ENCODE measurements around the gene KCNMA1. TPM values are rescaled to one million over a fixed set of nuclear protein-coding genes. Genes with fewer than 3 reads are reported as not detected.

KCNMA1 gene
- total RNA-seq, 1 experiment from 2014 or later = 0.70 TPM

DNA sequence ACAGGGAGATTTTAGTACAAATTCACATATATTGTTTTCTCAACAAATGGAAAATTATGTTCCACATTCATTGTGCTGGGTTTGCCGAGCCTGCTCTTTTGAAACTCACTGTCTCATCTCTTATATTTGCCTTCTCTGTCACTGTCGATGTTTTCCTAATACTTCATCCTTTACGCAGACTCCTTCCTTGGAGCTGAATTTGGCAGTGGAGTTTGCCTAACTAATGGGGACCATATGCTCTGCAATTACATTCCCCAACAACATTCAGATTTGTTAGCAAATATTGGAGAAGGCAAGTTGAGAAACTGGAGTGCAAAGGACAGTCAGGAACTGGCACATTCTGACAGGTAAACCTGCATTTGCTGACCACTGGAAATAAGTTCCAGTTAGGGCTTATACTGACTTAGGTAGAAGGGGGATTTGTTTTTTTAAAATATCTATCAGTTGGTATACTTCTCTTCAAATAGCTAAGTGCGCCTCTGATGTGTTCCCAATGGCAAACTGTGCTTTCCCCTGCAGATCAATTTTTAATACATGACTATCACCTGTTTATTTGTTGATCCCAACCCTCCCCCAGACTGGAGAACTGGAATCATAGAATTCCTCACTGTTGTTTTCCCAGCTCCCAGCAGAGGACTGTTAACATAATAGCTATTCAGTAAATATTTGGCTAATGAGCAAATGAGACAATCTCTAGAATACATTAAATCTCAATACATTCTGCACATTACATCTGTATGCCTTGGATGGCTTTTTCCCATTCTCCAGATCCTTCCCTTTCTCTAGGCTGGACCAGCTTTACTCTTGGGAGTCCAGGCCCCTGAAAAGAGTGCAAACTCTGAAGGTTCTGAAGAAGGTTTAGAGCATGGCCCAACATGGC lies 769.3 kb downstream of the KCNMA1 start:
- H3K4me2 ChIP-seq = no peak overlapping the region
- no peaks in the 10 kb centered on the region for H3K4me1 ChIP-seq (replicated peaks; ENCODE audit: insufficient read depth)
- H3K79me2 ChIP-seq (ENCODE audit: low read depth) = no peaks in the 10 kb centered on the region
- TF ChIP-seq, protein P1, sequence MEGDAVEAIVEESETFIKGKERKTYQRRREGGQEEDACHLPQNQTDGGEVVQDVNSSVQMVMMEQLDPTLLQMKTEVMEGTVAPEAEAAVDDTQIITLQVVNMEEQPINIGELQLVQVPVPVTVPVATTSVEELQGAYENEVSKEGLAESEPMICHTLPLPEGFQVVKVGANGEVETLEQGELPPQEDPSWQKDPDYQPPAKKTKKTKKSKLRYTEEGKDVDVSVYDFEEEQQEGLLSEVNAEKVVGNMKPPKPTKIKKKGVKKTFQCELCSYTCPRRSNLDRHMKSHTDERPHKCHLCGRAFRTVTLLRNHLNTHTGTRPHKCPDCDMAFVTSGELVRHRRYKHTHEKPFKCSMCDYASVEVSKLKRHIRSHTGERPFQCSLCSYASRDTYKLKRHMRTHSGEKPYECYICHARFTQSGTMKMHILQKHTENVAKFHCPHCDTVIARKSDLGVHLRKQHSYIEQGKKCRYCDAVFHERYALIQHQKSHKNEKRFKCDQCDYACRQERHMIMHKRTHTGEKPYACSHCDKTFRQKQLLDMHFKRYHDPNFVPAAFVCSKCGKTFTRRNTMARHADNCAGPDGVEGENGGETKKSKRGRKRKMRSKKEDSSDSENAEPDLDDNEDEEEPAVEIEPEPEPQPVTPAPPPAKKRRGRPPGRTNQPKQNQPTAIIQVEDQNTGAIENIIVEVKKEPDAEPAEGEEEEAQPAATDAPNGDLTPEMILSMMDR (conservative IDR thresholded peaks at IDR 0.05) = no peak
- no peak for TF ChIP-seq EZH2 (IDR thresholded peaks at IDR 0.05; ENCODE audit: low read depth)
- no peaks in the 10 kb centered on the region for H3K9me2 ChIP-seq (ENCODE audit: insufficient read depth)
- DNase-seq = no peak
- no peaks in the 10 kb centered on the region for H3K36me3 ChIP-seq (ENCODE audit: low read depth)
- no peak overlapping the region for H2AFZ ChIP-seq
- H3F3A ChIP-seq (ENCODE audit: insufficient read depth, low read depth) = no peaks in the 10 kb centered on the region
- no peaks in the 10 kb centered on the region for H3K27me3 ChIP-seq (ENCODE audit: insufficient read depth, low read depth)
- ChIA-PET CTCF (no interaction called here), POLR2A (ENCODE audit: unreplicated experiment) (no interaction called here)
- H3K4me3 ChIP-seq = no peak overlapping the region
- no peak overlapping the region for H3K27ac ChIP-seq
- no peaks in the 10 kb centered on the region for H4K20me1 ChIP-seq (ENCODE audit: insufficient read depth)
- no TSS peak for BruUV-seq (replicated peaks)
- no peaks in the 10 kb centered on the region for H3K9me3 ChIP-seq (ENCODE audit: insufficient read depth, low read depth)
- intact Hi-C loops (cut with micrococcal nuclease; ENCODE audit: unreplicated experiment) = no loop called here

DNA sequence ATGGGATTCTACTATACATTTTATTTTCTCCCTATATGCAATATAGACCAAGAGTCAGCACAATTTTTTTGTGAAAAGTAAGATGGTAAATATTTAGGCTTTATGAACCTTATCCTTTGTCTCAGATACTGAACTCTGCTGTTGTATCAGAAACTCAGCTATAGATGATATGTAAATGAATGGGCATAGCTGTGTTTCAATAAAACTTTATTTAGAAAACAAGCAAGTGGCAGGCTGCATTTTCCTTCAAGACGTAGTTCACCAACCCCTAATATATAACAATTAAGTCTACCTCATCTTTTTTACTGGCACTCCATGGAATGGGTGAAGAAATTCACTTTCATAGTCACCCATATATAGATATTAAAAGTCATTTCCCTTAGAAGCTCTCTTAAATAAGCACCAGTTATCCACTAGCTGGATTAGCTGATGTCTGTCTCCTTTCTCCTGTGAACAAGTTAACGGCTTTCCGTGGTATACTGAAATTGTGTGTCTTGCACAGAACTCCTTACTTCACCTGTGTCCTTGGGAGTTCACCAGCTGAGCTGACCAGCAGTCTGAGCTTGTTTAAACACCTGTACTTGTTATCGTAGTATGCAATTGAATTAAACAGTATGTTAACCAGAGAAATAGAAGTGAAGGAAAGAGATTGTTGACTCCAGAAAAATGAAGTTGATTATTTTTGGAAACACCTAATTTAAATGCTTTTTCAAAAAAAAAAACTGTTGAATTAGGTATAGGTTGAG lies 770.6 kb downstream of the KCNMA1 start:
- no peaks in the 10 kb centered on the region for H3F3A ChIP-seq (ENCODE audit: insufficient read depth, low read depth)
- no peaks in the 10 kb centered on the region for H3K79me2 ChIP-seq (ENCODE audit: low read depth)
- no peak for TF ChIP-seq EZH2 (IDR thresholded peaks at IDR 0.05; ENCODE audit: low read depth)
- TF ChIP-seq, protein P1 (conservative IDR thresholded peaks at IDR 0.05) = no peak
- ChIA-PET POLR2A (ENCODE audit: unreplicated experiment) (no interaction called here), CTCF (no interaction called here)
- no peaks in the 10 kb centered on the region for H3K9me2 ChIP-seq (ENCODE audit: insufficient read depth)
- no peaks in the 10 kb centered on the region for H3K9me3 ChIP-seq (ENCODE audit: insufficient read depth, low read depth)
- H2AFZ ChIP-seq = no peak overlapping the region
- no peaks in the 10 kb centered on the region for H4K20me1 ChIP-seq (ENCODE audit: insufficient read depth)
- no peak overlapping the region for H3K4me2 ChIP-seq
- H3K27me3 ChIP-seq (ENCODE audit: insufficient read depth, low read depth) = no peaks in the 10 kb centered on the region
- H3K4me3 ChIP-seq = no peak overlapping the region
- no peak overlapping the region for H3K27ac ChIP-seq
- H3K36me3 ChIP-seq (ENCODE audit: low read depth) = no peaks in the 10 kb centered on the region
- no peaks in the 10 kb centered on the region for H3K4me1 ChIP-seq (replicated peaks; ENCODE audit: insufficient read depth)
- intact Hi-C loops (cut with micrococcal nuclease; ENCODE audit: unreplicated experiment) = no loop called here
- DNase-seq = peak in 1 of 2 experiments; percentile 33
- no TSS peak for BruUV-seq (replicated peaks)

DNA sequence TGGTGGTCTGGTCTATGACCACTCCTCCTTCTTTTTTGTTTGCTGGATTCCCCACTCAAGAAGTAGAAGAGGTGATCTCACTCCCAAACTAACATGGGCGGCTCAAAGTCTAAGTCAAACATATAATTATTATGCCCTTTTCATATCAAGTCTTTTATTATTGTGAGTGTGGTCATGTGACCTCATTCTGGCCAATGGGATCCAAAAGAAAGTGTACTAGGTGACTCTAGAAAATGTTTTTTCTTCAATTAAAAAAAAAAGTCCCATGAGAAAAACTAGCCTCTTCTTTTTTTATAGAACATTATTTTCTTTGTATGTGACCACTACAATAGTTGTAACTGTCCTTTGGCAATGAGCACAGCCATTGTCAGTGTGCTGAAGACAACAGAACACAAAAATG lies 772.7 kb downstream of the KCNMA1 start:
- TF ChIP-seq, protein P1 (conservative IDR thresholded peaks at IDR 0.05) = no peak
- TF ChIP-seq EZH2 (IDR thresholded peaks at IDR 0.05; ENCODE audit: low read depth) = no peak
- POLR2A ChIA-PET (ENCODE audit: unreplicated experiment) = no interaction called here

More for the DNA sequence above, 772.7 kb downstream of the KCNMA1 start:
- peak in 1 of 2 experiments; percentile 25 for DNase-seq
- Histone ChIP-seq H3K4me3 (no peak overlapping the region), H3K9me3 (ENCODE audit: insufficient read depth, low read depth) (no peaks in the 10 kb centered on the region), H3F3A (ENCODE audit: insufficient read depth, low read depth) (no peaks in the 10 kb centered on the region), H3K4me1 (replicated peaks; ENCODE audit: insufficient read depth) (no peaks in the 10 kb centered on the region), H3K27ac (no peak overlapping the region), H3K4me2 (no peak overlapping the region), H3K36me3 (ENCODE audit: low read depth) (no peaks in the 10 kb centered on the region), H3K9me2 (ENCODE audit: insufficient read depth) (0 out of 2 replicates have a peak, but pooled peaks cover 4% of the 10 kb centered on the region), H3K79me2 (ENCODE audit: low read depth) (no peaks in the 10 kb centered on the region), H4K20me1 (ENCODE audit: insufficient read depth) (no peaks in the 10 kb centered on the region), H3K27me3 (ENCODE audit: insufficient read depth, low read depth) (no peaks in the 10 kb centered on the region), H2AFZ (no peak overlapping the region)
- intact Hi-C loops (cut with micrococcal nuclease; ENCODE audit: unreplicated experiment) = no loop called here
- no TSS peak for BruUV-seq (replicated peaks)
- CTCF ChIA-PET = no interaction called here

Measured in PC-9 (cell line).